Measurements from ENCODE around the gene KLHL29. TPM values are rescaled to one million over a fixed set of nuclear protein-coding genes. Genes with fewer than 3 reads are reported as not detected.
A peak's percentile ranks its signal among the peaks of the same experiment; 100 is the strongest.

KLHL29 gene
- total and polyA plus RNA-seq, 8 donors = 0.91 to 6.6 (median 2.6) TPM

DNA sequence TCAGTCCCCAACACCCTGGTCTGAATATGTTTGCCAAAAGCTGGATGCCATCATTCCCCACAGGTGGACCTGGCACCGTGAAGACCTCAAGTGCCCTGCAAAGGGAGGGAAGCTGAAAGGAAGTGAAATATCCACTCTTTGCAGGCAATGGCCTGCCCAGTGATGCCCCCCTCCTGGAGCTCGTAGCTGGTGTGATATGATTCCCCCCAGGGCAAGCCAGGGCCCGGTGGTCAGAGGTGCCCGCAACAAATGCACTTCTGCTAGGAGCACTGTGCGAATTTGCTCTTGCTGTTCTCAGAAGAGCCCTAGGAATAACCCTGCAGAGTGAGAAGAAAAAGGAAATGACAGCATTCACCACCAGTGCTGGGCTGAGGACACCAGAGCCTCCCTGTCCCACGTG, 247.4 kb downstream of the KLHL29 start:
- ATAC-seq (no peak), FAIRE-seq (no peak), DNase-seq (peak in 1 of 6 donors; percentile 14)
- TF ChIP-seq, protein P1, sequence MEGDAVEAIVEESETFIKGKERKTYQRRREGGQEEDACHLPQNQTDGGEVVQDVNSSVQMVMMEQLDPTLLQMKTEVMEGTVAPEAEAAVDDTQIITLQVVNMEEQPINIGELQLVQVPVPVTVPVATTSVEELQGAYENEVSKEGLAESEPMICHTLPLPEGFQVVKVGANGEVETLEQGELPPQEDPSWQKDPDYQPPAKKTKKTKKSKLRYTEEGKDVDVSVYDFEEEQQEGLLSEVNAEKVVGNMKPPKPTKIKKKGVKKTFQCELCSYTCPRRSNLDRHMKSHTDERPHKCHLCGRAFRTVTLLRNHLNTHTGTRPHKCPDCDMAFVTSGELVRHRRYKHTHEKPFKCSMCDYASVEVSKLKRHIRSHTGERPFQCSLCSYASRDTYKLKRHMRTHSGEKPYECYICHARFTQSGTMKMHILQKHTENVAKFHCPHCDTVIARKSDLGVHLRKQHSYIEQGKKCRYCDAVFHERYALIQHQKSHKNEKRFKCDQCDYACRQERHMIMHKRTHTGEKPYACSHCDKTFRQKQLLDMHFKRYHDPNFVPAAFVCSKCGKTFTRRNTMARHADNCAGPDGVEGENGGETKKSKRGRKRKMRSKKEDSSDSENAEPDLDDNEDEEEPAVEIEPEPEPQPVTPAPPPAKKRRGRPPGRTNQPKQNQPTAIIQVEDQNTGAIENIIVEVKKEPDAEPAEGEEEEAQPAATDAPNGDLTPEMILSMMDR (IDR thresholded peaks at IDR 0.05) = no peak
- Histone ChIP-seq H3K9me3 (no peaks in the 10 kb centered on the region), H3K27ac (no peak overlapping the region), H3K4me3 (no peak overlapping the region), H3K36me3 (no peaks in the 10 kb centered on the region), H3K4me1 (no peaks in the 10 kb centered on the region), H3K27me3 (no peaks in the 10 kb centered on the region)
- 56 to 71% methylated on average over 6 of the region's 6 CpGs for WGBS, 2 donors
- intact Hi-C loops (cut with DNase I) = no loop called here

DNA sequence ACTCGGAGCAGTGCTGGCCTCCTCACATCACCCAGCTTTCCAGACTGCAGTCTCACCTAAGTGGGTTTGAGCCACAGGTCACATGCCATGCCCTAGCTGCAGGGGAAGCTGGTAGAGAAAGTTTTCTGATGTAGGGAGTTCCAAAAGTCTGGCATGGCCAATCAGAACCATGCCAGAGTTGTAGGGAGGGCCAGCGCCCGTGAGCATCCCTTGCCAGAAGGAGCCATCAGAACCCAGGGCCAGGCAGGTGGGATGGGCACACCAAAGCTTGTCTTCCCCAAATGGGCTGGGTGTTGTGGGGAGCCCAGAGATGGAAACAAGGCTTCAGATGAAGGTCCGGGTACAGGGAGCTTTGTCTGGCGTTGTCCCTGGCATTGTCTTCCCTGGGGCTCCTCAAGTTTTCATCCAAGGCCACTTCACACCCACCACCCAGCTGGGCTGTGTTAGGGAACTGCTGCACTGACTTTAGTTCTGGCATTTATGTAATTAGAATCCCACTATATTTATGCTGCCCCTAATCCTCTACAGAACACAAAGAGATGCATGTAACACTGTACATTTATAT, 247.9 kb downstream of the KLHL29 start:
- H3K27ac ChIP-seq = no peak overlapping the region
- peak in 1 of 6 donors; percentile 19 for DNase-seq
- 82 to 86% methylated on average over 5 of the region's 5 CpGs for WGBS, 2 donors
- H3K4me3 ChIP-seq = no peak overlapping the region
- H3K27me3 ChIP-seq = no peaks in the 10 kb centered on the region
- TF ChIP-seq, protein P1 (IDR thresholded peaks at IDR 0.05) = no peak
- intact Hi-C loops (cut with DNase I) = no loop called here
- no peaks in the 10 kb centered on the region for H3K36me3 ChIP-seq
- FAIRE-seq = no peak
- no peak for ATAC-seq
- H3K9me3 ChIP-seq = no peaks in the 10 kb centered on the region
- H3K4me1 ChIP-seq = no peaks in the 10 kb centered on the region

DNA sequence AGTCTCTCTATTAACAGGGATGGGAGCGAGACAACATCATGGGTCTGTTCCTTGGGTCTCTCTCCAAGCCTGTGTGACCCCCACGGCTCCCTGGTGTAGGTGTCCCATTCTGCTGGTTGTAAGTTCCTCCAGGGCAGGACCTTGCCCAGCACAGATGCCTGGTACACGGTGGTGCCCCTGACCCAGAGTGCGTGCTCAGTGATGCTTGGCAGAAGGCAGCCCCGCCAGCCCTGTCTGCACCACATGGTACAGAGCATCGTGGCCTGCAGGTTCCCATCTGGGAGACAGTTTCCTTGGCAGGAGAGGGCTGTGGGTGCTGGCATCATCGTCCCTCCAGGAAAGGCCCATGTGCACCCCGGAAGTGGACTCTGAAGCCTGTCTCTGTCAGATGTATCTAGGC, 249.0 kb downstream of the KLHL29 start:
- TF ChIP-seq, protein P1 (IDR thresholded peaks at IDR 0.05) = no peak
- no peaks in the 10 kb centered on the region for H3K36me3 ChIP-seq
- WGBS, 2 donors = 78 to 83% methylated on average over 8 of the region's 8 CpGs
- intact Hi-C loops (cut with DNase I) = no loop called here
- H3K27ac ChIP-seq = no peak overlapping the region
- no peaks in the 10 kb centered on the region for H3K4me1 ChIP-seq
- DNase-seq (peak in 1 of 6 donors; percentile 33), ATAC-seq (no peak), FAIRE-seq (no peak)
- no peaks in the 10 kb centered on the region for H3K27me3 ChIP-seq
- H3K4me3 ChIP-seq = no peak overlapping the region
- H3K9me3 ChIP-seq = no peaks in the 10 kb centered on the region

DNA sequence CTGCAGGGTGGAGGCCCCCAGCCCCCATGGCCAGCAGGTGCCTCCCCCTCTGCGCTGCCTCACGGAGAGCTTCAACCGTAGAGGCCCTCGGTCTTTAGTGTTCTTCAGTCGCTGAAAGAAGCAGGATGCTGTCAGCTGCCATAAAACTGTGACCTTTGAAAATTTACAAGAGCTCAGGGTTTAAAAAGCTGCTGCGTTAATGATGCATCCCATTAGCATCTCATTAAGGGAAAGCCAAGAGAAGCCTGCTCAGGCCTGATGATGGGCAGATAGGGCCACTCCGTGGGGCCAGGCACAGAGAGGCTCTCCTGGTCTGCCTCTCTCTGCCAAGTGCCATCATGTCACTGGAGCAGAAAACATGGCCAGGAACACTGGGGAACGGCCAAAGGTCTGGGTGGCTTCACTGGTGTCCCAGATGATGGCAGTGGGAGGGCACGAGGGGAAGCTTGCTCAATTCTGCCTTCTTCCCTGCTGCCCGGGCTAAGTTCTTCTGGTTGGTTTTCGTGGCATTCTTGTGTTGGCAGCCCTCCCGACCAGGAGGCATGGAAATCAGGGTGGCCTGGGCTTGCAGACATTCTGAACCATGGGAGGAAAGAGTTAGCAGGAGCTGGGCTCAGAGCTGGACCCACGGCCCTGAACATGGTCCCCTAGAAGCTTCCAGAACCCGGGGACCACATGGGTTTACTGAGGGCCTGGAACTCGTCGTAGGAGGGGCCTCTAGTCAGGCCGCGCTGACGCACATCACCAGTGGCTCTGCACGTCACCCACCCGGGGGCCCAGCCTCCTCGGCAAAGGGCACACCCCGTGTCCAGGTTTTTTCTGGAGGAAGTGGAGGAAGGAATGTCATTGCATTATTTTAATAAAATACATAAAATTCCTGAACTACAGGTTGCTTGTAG, 250.7 kb downstream of the KLHL29 start:
- TF ChIP-seq, protein P1 (IDR thresholded peaks at IDR 0.05) = no peak
- DNase-seq (peak in 1 of 6 donors; percentile 30), ATAC-seq (no peak), FAIRE-seq (no peak)
- intact Hi-C loops (cut with DNase I) = no loop called here
- Histone ChIP-seq H3K27me3 (no peaks in the 10 kb centered on the region), H3K4me1 (no peaks in the 10 kb centered on the region), H3K4me3 (no peak overlapping the region), H3K36me3 (no peaks in the 10 kb centered on the region), H3K27ac (no peak overlapping the region), H3K9me3 (no peaks in the 10 kb centered on the region)
- WGBS, 2 donors = 79 to 81% methylated on average over 23 of the region's 23 CpGs

DNA sequence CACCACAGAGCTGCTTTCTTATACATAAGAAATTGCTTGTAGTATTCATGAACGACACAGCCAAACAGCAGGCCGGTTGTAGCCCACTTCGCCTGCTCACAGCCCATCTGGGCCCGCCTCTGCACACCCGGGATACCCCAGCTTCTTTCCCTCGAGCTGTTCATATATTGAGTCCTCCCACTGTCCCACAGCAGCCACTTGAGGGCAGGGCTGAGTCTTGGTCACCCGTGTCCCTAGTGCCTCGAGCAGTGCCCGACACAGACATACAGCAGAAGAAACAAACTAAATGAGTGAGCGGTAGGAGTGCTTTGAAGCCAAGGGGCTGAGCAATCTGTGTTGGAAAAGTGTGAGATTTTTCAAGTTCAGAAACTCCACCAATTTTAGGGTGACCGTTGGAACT, 251.4 kb downstream of the KLHL29 start:
- Histone ChIP-seq H3K36me3 (no peaks in the 10 kb centered on the region), H3K27ac (no peak overlapping the region), H3K27me3 (no peaks in the 10 kb centered on the region), H3K4me3 (no peak overlapping the region), H3K4me1 (no peaks in the 10 kb centered on the region), H3K9me3 (no peaks in the 10 kb centered on the region)
- intact Hi-C loops (cut with DNase I) = no loop called here
- FAIRE-seq (no peak), ATAC-seq (no peak), DNase-seq (no peak)
- WGBS, 2 donors = 63 to 67% methylated on average over 11 of the region's 11 CpGs
- TF ChIP-seq, protein P1 (IDR thresholded peaks at IDR 0.05) = no peak

Measured in pancreas (tissue), 10 donors.